ENCODE measurements around the gene S1PR4. TPM values are rescaled to one million over a fixed set of nuclear protein-coding genes. Genes with fewer than 3 reads are reported as not detected.

The S1PR4 gene
- total and polyA plus RNA-seq, 2 of the 8 experiments (the other 6 are each of a cell fraction or from before 2014, with no cell fraction given), result not detected

DNA sequence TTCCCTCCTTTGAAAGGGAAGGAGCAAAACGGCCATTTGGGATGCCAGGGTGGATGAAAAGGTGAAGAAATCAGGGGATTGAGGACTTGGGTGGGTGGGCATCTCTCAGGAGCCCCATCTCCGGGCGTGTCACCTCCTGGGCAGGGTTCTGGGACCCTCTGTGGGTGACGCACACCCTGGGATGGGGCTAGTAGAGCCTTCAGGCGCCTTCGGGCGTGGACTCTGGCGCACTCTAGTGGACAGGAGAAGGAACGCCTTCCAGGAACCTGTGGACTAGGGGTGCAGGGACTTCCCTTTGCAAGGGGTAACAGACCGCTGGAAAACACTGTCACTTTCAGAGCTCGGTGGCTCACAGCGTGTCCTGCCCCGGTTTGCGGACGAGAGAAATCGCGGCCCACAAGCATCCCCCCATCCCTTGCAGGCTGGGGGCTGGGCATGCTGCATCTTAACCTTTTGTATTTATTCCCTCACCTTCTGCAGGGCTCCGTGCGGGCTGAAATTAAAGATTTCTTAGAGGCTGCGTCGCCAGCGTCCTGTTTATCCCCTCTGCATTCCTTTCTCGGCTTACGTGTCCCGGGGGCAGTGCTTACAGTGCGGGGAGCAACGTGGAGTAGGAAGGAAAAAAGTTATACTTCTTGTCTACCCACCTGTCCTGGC is 15.2 kb upstream of the S1PR4 start:
- CTCF ChIA-PET (ENCODE audit: partially characterized antibody), result interaction anchor here (0.6 to 11.1 kb wide), 32 partner anchors 11 to 316 kb away, joined by 3 to 162 read pairs (median 4); partner anchors contain the start of gene GNA15
- TF ChIP-seq BACH1 (IDR thresholded peaks at IDR 0.05; ENCODE audit: low read length) (peak; percentile 29; the same call in 1 of the 2 replicates), TBP (IDR thresholded peaks at IDR 0.05; ENCODE audit: low read depth, low read length) (0 out of 2 replicates have a peak, but pooled peaks have one; percentile 39), RAD21 (IDR thresholded peaks at IDR 0.05 in 1 of 2, conservative IDR thresholded peaks at IDR 0.05 in 1 of 2; ENCODE audit: low read depth in 2 of 2, low read length in 2 of 2) (peak; percentile 95 to 97), BCL11A (IDR thresholded peaks at IDR 0.05; ENCODE audit: low read depth in 2 of 2, low read length in 2 of 2) (no peak), POU5F1 (IDR thresholded peaks at IDR 0.05; ENCODE audit: low read depth, low read length) (no peak), CHD2 (IDR thresholded peaks at IDR 0.05; ENCODE audit: low read length) (0 out of 2 replicates have a peak, but pooled peaks have one; percentile 34), ZNF274 (IDR thresholded peaks at IDR 0.05; ENCODE audit: borderline replicate concordance, extremely low read depth, low read length) (no peak), JUND (IDR thresholded peaks at IDR 0.05; ENCODE audit: low read length) (peak; percentile 57; the same call in 1 of the 2 replicates), GABPA (IDR thresholded peaks at IDR 0.05; ENCODE audit: borderline replicate concordance, insufficient read depth, low read length) (peak; percentile 21; the same call in 1 of the 2 replicates), CBX5 (IDR thresholded peaks at IDR 0.05; ENCODE audit: low read depth, low read length) (no peak), BRCA1 (IDR thresholded peaks at IDR 0.05; ENCODE audit: low read depth, low read length) (no peak)

More for the DNA sequence above, 15.2 kb upstream of the S1PR4 start:
- peak; percentile 69 for FAIRE-seq
- Histone ChIP-seq H3K4ac (replicated peaks; ENCODE audit: insufficient read length, low read depth, low read length) (no peak overlapping the region), H2BK120ac (replicated peaks; ENCODE audit: low read depth, low read length) (no peak overlapping the region), H2BK12ac (ENCODE audit: low read depth, low read length) (peak overlapping the region; percentile 77; the same call in 1 of the 2 replicates), H4K20me1 (replicated peaks in 1 of 2; ENCODE audit: control insufficient read depth in 1 of 2, insufficient read depth in 2 of 2, low read length in 2 of 2) (no peaks in the 10 kb centered on the region), H2AK5ac (ENCODE audit: low read depth, low read length) (no peak overlapping the region), H3K9me3 (ENCODE audit: insufficient read depth in 2 of 2, low read depth in 1 of 2, low read length in 1 of 2) (no peaks in the 10 kb centered on the region), H3K23ac (ENCODE audit: insufficient read length) (no peak overlapping the region), H3K4me3 (ENCODE audit: extremely low read depth in 1 of 4, insufficient read depth in 2 of 4, low read depth in 3 of 4, low read length in 4 of 4) (peak overlapping the region in 3 of 4 experiments; percentile 36 to 54 (median 53); a peak in 6 of 8 replicates), H3K4me1 (replicated peaks in 1 of 4; ENCODE audit: control insufficient read depth in 3 of 4, insufficient read depth in 4 of 4, low read length in 3 of 4) (peaks cover 0 to 3% (median under 1%) of the 10 kb centered on the region in 4 experiments; a peak in 2 of 7 replicates), H3K56ac (replicated peaks; ENCODE audit: insufficient read length, low read depth, low read length) (no peak overlapping the region), H2BK5ac (ENCODE audit: low read depth, low read length) (no peak overlapping the region), H3K27ac (ENCODE audit: low read depth, low read length) (no peak overlapping the region), H4K5ac (ENCODE audit: insufficient read length, low read depth, low read length) (no peak overlapping the region), H3K79me2 (ENCODE audit: control insufficient read depth in 1 of 2, insufficient read depth in 2 of 2, low read length in 2 of 2) (no peaks in the 10 kb centered on the region), H4K8ac (ENCODE audit: extremely low read depth, insufficient read depth, low read length) (no peak overlapping the region), H2BK20ac (ENCODE audit: low read length) (no peak overlapping the region), H2BK15ac (ENCODE audit: low read length) (no peak overlapping the region), H3K18ac (ENCODE audit: extremely low read depth, low read length) (no peak overlapping the region), H4K91ac (replicated peaks; ENCODE audit: insufficient read length, low read length) (no peak overlapping the region), H3K23me2 (ENCODE audit: low read depth, low read length) (no peaks in the 10 kb centered on the region), H3K14ac (ENCODE audit: insufficient read length) (no peak overlapping the region), H3K79me1 (ENCODE audit: low read depth, low read length) (no peaks in the 10 kb centered on the region), H3K27me3 (replicated peaks in 1 of 4; ENCODE audit: control insufficient read depth in 3 of 4, extremely low read depth in 1 of 4, insufficient read depth in 3 of 4, low read length in 3 of 4) (peaks cover 0 to 5% (median 2%) of the 10 kb centered on the region in 4 experiments; a peak in 3 of 7 replicates), H3K9ac (replicated peaks in 1 of 4; ENCODE audit: extremely low read depth in 1 of 4, low read depth in 3 of 4, low read length in 3 of 4) (no peak overlapping the region), H3K4me2 (ENCODE audit: insufficient read depth in 1 of 2, low read depth in 2 of 2, low read length in 2 of 2) (peak overlapping the region; percentile 39 to 86), H2AFZ (ENCODE audit: low read length) (peak overlapping the region; percentile 93; the same call in 1 of the 2 replicates), H3K36me3 (ENCODE audit: control insufficient read depth in 2 of 4, insufficient read depth in 4 of 4, low read length in 3 of 4) (no peaks in the 10 kb centered on the region)
- peak; percentile 53 to 85 for DNase-seq (ENCODE audit: low read depth in 1 of 2, low spot score in 2 of 2)
- WGBS, 2 experiments (ENCODE audit: extremely low coverage in 1 of 2, insufficient coverage in 1 of 2, insufficient read length in 1 of 2, insufficient replicate concordance in 2 of 2, low coverage in 1 of 2, low lambda C conversion rate in 2 of 2, missing lambda C conversion rate in 1 of 2), result 10% methylated on average over 24 of the region's 27 CpGs; no CpG with 5 or more reads in 1 of the 2 experiments
- POLR2A ChIA-PET (ENCODE audit: partially characterized antibody), result interaction anchor here (0.6 to 1.6 kb wide), 2 partner anchors 35 to 140 kb away, joined by 4 read pairs; no protein-coding TSS in a partner anchor
